H9 (cell line): Measurements from ENCODE around the gene NT5DC4. TPM values are rescaled to one million over a fixed set of nuclear protein-coding genes. Genes with fewer than 3 reads are reported as not detected.

Source experiments
- DNase-seq: peaks from one replicate; pipeline ENCODE4 v3.0.0-alpha.2; 2017
- H2AFZ ChIP-seq: one replicate; pipeline ENCODE4 v1.6.1; 2013; ENCODE audit warnings: mild to moderate bottlenecking, low read length, control low read depth, moderate library complexity
- H2AK5ac ChIP-seq: 2 replicates; pipeline ENCODE4 v1.6.1; 2013; ENCODE audit warnings: low read length, control low read depth, mixed read lengths; ENCODE audit not compliant: insufficient read length
- H2BK120ac ChIP-seq: one replicate; pipeline ENCODE4 v1.6.1; 2013; ENCODE audit warnings: low read depth, mild to moderate bottlenecking, low read length, control low read depth, inconsistent platforms; ENCODE audit not compliant: poor library complexity, severe bottlenecking
- H2BK12ac ChIP-seq: 2 replicates; pipeline ENCODE4 v1.6.1; 2013; ENCODE audit warnings: low read length, control low read depth, mixed read lengths, low read depth; ENCODE audit not compliant: insufficient read length
- H2BK15ac ChIP-seq: 2 replicates; pipeline ENCODE4 v1.6.1; 2013; ENCODE audit warnings: low read depth, low read length, control low read depth
- H2BK20ac ChIP-seq: one replicate; pipeline ENCODE4 v1.6.1; 2013; ENCODE audit warnings: low read depth, mild to moderate bottlenecking, low read length, control low read depth, inconsistent platforms; ENCODE audit not compliant: poor library complexity, severe bottlenecking
- H2BK5ac ChIP-seq: 2 replicates; pipeline ENCODE4 v1.6.1; 2013; ENCODE audit warnings: low read length, control low read depth, mixed read lengths; ENCODE audit not compliant: insufficient read length
- H3K14ac ChIP-seq: 2 replicates; pipeline ENCODE4 v1.6.1; 2013; ENCODE audit warnings: low read length, control low read depth; ENCODE audit not compliant: insufficient read depth
- H3K18ac ChIP-seq: 2 replicates; pipeline ENCODE4 v1.6.1; 2013; ENCODE audit warnings: low read depth, mild to moderate bottlenecking, mixed read lengths, low read length, control low read depth; ENCODE audit not compliant: insufficient read length
- H3K23ac ChIP-seq: 2 replicates; pipeline ENCODE4 v1.6.1; 2013; ENCODE audit warnings: low read length, control low read depth, mixed read lengths, low read depth; ENCODE audit not compliant: insufficient read length
- H3K23me2 ChIP-seq: 2 replicates; pipeline ENCODE4 v1.6.1; 2013; ENCODE audit warnings: low read depth, mild to moderate bottlenecking, mixed read lengths, low read length, control low read depth; ENCODE audit not compliant: insufficient read length, poor library complexity, severe bottlenecking
- H3K27ac ChIP-seq: 2 replicates; pipeline ENCODE4 v1.5.1; 2013; ENCODE audit warnings: low read length, control low read depth, mixed read lengths, low read depth; ENCODE audit not compliant: insufficient read length
- H3K27me3 ChIP-seq: 2 replicates; pipeline ENCODE4 v1.6.1; 2013; ENCODE audit warnings: low read length, control low read depth, inconsistent platforms; ENCODE audit not compliant: insufficient read depth
- H3K4ac ChIP-seq: 2 replicates; pipeline ENCODE4 v1.6.1; 2013; ENCODE audit warnings: low read depth, mild to moderate bottlenecking, control low read depth, inconsistent platforms, low read length, moderate library complexity
- H3K4me1 ChIP-seq: 2 replicates; pipeline ENCODE4 v1.6.1; 2013; ENCODE audit warnings: low read length, control low read depth, inconsistent platforms; ENCODE audit not compliant: insufficient read depth
- H3K4me2 ChIP-seq: 2 replicates; pipeline ENCODE4 v1.6.1; 2013; ENCODE audit warnings: low read length, control low read depth, mixed read lengths; ENCODE audit not compliant: insufficient read length, insufficient read depth
- H3K56ac ChIP-seq: 2 replicates; pipeline ENCODE4 v1.6.1; 2013; ENCODE audit warnings: low read depth, mild to moderate bottlenecking, mixed read lengths, low read length, control low read depth; ENCODE audit not compliant: insufficient read length
- H3K79me1 ChIP-seq: 2 replicates; pipeline ENCODE4 v1.6.1; 2013; ENCODE audit warnings: low read depth, mild to moderate bottlenecking, moderate library complexity, low read length, control low read depth, inconsistent platforms; ENCODE audit not compliant: insufficient read depth, poor library complexity, severe bottlenecking
- H3K79me2 ChIP-seq: 2 replicates; pipeline ENCODE4 v1.6.1; 2013; ENCODE audit warnings: low read length, control low read depth, inconsistent platforms; ENCODE audit not compliant: insufficient read depth
- H3K9ac ChIP-seq: 2 replicates; pipeline ENCODE4 v1.6.1; 2013; ENCODE audit warnings: low read length, control low read depth, mixed read lengths; ENCODE audit not compliant: insufficient read length; ENCODE audit errors: extremely low read depth
- H3K9me3 ChIP-seq: one replicate; pipeline ENCODE4 v1.6.1; 2013; ENCODE audit warnings: low read depth, low read length, inconsistent platforms; ENCODE audit not compliant: control insufficient read depth
- H3T11ph ChIP-seq: one replicate; pipeline ENCODE4 v1.6.1; 2013; ENCODE audit warnings: mild to moderate bottlenecking, low read length, control low read depth, inconsistent platforms
- H4K20me1 ChIP-seq: one replicate; pipeline ENCODE4 v1.6.1; 2013; ENCODE audit not compliant: control insufficient read depth, insufficient read length, insufficient read depth
- H4K5ac ChIP-seq: 2 replicates; pipeline ENCODE4 v1.6.1; 2013; ENCODE audit warnings: low read depth, mild to moderate bottlenecking, mixed read lengths, low read length, control low read depth; ENCODE audit not compliant: insufficient read length
- H4K8ac ChIP-seq: replicated peaks from 2 replicates; pipeline ENCODE4 v1.6.1; 2013; ENCODE audit warnings: low read length, control low read depth, mixed read lengths, low read depth; ENCODE audit not compliant: insufficient read length
- H4K91ac ChIP-seq: 2 replicates; pipeline ENCODE4 v1.6.1; 2013; ENCODE audit warnings: low read depth, mild to moderate bottlenecking, moderate library complexity, mixed read lengths, low read length, control low read depth; ENCODE audit not compliant: insufficient read length
- H3K27ac Mint-ChIP-seq, 3 experiments: 2 replicates in 2 of 3; 3 replicates in 1 of 3; pipeline ENCODE4 v1.8.0; 2020 to 2021; ENCODE audit warnings: mixed read lengths in 3 of 3, mild to moderate bottlenecking in 1 of 3, moderate library complexity in 1 of 3
- H3K27me3 Mint-ChIP-seq: 2 replicates; pipeline ENCODE4 v1.8.0; 2021; ENCODE audit warnings: low read depth, mild to moderate bottlenecking, moderate library complexity, mixed read lengths
- H3K36me3 Mint-ChIP-seq, 3 experiments: 2 replicates in 2 of 3; 3 replicates in 1 of 3; pipeline ENCODE4 v1.8.0; 2020 to 2021; ENCODE audit warnings: low read depth in 3 of 3, mixed read lengths in 3 of 3; ENCODE audit not compliant: insufficient read depth in 1 of 3
- H3K4me1 Mint-ChIP-seq, 2 experiments: 2 replicates each; pipeline ENCODE4 v1.8.0; 2020; ENCODE audit warnings: mixed read lengths in 2 of 2
- H3K4me3 Mint-ChIP-seq, 2 experiments: 2 replicates in 1 of 2; 3 replicates in 1 of 2; pipeline ENCODE4 v1.8.0; 2020 to 2021; ENCODE audit warnings: mild to moderate bottlenecking in 2 of 2, mixed read lengths in 2 of 2, moderate library complexity in 1 of 2
- H3K9me3 Mint-ChIP-seq, 2 experiments: 2 replicates in 1 of 2; 3 replicates in 1 of 2; pipeline ENCODE4 v1.8.0; 2020; ENCODE audit warnings: mild to moderate bottlenecking in 2 of 2, mixed read lengths in 2 of 2, moderate library complexity in 1 of 2
- WGBS: extraction: QIAGEN DNeasy Blood & Tissue Kit; methylation state at CpG from one replicate; pipeline ENCODE4 v1.1.7; 2013; ENCODE audit warnings: missing lambda C conversion rate, low lambda C conversion rate, mixed read lengths; ENCODE audit not compliant: insufficient read length; ENCODE audit errors: extremely low coverage; 5-methylcytosine and 5-hydroxymethylcytosine counted together
- total RNA-seq: library from RNA; stranded (reverse); gene quantifications from 2 replicates; pipeline ENCODE4 v1.2.1, GENCODE V29; 2021
- TF ChIP-seq, protein P1 (sequence below): fragments of 200-600 bp; sonication (generic); conservative IDR thresholded peaks from 3 replicates; pipeline ENCODE4 v1.8.0; 2021; ENCODE audit warnings: antibody characterized with exemption, mild to moderate bottlenecking

Gene NT5DC4
- total RNA-seq, 1 experiment from 2014 or later: not detected

DNA sequence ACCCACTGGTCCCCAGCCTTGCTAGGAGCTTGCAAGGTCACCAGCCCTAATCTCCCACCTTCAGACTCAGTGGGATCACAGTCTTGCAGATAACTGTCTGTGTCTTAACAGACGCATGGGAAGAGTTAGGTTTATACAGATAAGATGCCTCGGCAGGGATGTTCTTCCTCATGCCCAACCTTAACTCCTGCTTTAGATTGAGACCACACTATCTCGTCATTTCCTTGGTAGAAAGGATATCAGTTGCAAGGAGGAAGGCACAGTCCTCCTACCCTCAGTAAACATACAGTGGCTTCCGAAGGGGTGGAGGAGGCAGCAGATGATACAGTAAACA lies 7.2 kb downstream of the NT5DC4 start:
- H3T11ph ChIP-seq: no peak overlapping the region
- H3K56ac ChIP-seq: no peak overlapping the region
- H3K27me3 Mint-ChIP-seq: no peaks in the 10 kb centered on the region
- no peak overlapping the region for H3K4ac ChIP-seq
- no peaks in the 10 kb centered on the region for H3K23me2 ChIP-seq
- no peak overlapping the region for H3K9ac ChIP-seq
- H3K4me2 ChIP-seq: no peak overlapping the region
- no peak overlapping the region for H2BK15ac ChIP-seq
- H2AK5ac ChIP-seq: no peak overlapping the region
- H3K79me1 ChIP-seq: no peaks in the 10 kb centered on the region
- H3K14ac ChIP-seq: no peak overlapping the region
- H3K23ac ChIP-seq: no peak overlapping the region
- H3K27ac ChIP-seq: no peak overlapping the region
- peak overlapping the region; percentile 35 for H4K91ac ChIP-seq
- peaks cover 6 to 10% of the 10 kb centered on the region in 2 experiments; a peak in 2 of 4 replicates for H3K4me1 Mint-ChIP-seq
- no peak overlapping the region for H3K4me3 Mint-ChIP-seq
- no peak overlapping the region for H4K8ac ChIP-seq
- H3K9me3 ChIP-seq: no peaks in the 10 kb centered on the region
- H2BK120ac ChIP-seq: no peak overlapping the region
- H3K27me3 ChIP-seq: no peaks in the 10 kb centered on the region
- H3K4me1 ChIP-seq: no peaks in the 10 kb centered on the region
- H2BK12ac ChIP-seq: no peak overlapping the region
- no peak overlapping the region for H2AFZ ChIP-seq
- no peak overlapping the region for H3K18ac ChIP-seq
- TF ChIP-seq, protein P1, sequence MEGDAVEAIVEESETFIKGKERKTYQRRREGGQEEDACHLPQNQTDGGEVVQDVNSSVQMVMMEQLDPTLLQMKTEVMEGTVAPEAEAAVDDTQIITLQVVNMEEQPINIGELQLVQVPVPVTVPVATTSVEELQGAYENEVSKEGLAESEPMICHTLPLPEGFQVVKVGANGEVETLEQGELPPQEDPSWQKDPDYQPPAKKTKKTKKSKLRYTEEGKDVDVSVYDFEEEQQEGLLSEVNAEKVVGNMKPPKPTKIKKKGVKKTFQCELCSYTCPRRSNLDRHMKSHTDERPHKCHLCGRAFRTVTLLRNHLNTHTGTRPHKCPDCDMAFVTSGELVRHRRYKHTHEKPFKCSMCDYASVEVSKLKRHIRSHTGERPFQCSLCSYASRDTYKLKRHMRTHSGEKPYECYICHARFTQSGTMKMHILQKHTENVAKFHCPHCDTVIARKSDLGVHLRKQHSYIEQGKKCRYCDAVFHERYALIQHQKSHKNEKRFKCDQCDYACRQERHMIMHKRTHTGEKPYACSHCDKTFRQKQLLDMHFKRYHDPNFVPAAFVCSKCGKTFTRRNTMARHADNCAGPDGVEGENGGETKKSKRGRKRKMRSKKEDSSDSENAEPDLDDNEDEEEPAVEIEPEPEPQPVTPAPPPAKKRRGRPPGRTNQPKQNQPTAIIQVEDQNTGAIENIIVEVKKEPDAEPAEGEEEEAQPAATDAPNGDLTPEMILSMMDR: no peak
- H2BK5ac ChIP-seq: no peak overlapping the region
- H4K5ac ChIP-seq: no peak overlapping the region
- H2BK20ac ChIP-seq: no peak overlapping the region
- WGBS: no CpG with 5 or more reads among the region's 4 CpGs
- no peaks in the 10 kb centered on the region for H4K20me1 ChIP-seq
- DNase-seq: no peak
- no peaks in the 10 kb centered on the region for H3K79me2 ChIP-seq
- no peaks in the 10 kb centered on the region for H3K9me3 Mint-ChIP-seq
- H3K27ac Mint-ChIP-seq: no peak overlapping the region
- no peaks in the 10 kb centered on the region; a peak in 1 of 7 replicates for H3K36me3 Mint-ChIP-seq
